GM19438 (cell line): ENCODE data around the gene ZDHHC13.

Source experiments
- ATAC-seq: cut with Tn5 transposase; IDR thresholded peaks from one replicate; pipeline ENCODE4 v1.9.1; 2021; ENCODE audit warnings: low read depth; ENCODE audit not compliant: unreplicated experiment

Gene ZDHHC13

DNA sequence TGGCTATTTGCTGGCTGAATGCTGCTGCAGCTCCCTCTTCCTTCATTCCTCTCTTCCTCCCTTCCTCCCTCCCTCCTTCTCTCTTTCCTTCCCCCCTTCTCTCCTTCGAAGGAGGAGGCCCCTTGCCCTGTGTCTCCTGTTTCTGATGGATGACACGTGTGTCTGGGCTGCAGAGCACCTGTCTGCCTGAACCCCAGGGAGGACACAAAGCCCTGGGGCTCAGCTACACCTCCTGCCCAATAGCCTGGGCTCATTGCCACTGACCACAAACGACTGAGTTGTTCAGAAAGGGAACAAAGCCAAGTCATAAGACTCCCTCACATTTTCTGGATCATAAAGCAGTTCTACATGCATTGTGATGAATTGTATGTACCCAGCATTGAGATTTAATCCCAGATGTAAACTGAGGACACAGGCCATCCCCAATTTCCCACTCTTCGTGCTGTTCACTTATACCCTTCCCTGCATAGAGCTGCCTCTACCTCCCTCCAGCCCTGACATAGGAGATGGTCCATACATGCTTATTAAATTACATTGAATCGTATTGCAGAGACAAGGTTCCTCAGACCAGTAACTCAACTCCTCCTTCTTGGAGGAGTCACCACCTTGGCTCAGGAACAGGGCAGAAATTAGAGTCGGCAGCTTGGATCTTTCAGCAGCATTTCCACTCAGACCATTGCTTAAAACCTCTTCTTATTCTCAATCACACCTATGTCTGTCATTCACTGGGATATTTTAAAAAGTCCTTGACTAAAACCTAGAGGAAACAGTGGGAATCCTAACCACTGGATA is 83.6 kb downstream of the ZDHHC13 start:
- no peak for ATAC-seq

DNA sequence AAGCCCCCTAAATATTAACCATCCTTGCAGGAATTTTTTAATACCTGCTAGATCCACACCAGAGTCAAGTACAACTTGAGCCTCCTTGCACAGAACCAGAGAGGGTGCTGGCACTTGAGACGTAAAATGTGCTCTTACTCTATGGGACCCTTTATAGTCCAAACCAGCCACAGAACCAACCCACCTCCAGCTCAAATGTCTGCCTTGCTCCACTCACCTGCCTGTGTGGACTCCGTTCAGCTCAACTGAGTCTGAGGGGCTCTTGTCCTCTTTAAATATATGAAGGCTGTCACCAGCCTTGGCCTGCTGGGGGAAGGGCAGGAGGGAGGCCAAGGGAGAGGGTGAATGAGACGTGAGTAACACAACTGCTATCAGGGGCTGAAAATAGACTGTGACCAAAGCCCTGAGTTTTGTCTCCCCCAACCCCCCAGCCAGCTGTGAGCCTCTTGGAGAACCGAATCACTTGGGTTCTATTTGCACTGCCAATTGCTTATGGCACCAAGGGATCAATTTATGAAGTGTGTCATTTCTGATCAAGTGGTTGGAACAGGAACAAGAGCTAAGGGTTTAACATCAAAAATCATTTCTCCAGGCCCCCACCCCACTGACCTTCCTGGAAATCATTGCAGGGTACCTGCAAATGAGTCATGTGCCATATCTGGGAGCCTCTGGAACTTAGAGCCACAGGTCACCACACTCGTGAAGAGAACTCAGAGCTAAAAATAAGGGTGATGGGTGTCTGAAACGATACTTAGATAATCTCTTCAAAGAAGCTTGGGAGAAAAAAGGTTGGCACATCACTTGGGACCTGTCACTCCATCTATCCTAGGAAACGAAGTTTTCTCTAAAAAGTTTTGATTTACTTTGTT is 85.0 kb downstream of the ZDHHC13 start, which contains the start of gene CSRP3:
CSRP3 (minus strand) TSS at position 247 of the 869 bp plus-strand sequence. CDS start 9,535 bp downstream, outside the sequence.
- ATAC-seq, result no peak

DNA sequence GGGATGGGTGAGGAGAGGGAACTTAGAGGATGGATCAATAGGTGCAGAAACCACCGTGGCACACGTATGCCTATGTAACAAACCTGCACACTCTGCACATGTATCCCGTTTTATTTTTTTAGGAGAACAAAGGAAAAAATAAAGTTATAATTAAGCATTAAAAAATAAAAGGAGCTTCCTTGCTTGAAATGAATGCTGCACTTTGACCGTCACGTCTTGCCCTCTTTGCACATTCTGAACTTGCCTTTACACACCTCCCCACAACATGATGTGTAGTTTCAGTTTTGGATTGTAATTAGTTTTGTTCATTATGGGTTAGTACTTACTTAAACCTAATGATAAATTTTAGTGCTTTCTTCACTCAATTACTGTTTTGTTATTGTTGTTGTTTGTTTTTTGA is 87.9 kb downstream of the ZDHHC13 start:
- ATAC-seq, result no peak

DNA sequence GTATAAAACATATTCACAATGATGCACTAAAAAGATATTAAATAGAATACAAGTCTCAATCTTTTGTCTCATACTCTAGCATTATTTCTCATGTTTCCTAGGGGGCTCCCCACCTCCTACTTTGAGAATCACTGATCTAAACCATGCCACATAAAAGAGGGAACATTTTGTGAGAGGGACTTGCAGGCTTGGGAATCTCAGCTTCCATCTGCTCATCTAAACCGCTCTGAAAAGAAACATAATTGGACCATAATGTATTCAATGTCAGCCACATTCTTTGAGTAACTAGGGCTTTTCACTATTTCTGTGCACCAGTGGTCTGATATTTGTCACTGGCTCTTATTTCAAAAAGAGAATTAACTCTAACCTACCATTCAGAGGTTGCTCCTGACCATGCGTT is 91.2 kb downstream of the ZDHHC13 start:
- ATAC-seq, result no peak

DNA sequence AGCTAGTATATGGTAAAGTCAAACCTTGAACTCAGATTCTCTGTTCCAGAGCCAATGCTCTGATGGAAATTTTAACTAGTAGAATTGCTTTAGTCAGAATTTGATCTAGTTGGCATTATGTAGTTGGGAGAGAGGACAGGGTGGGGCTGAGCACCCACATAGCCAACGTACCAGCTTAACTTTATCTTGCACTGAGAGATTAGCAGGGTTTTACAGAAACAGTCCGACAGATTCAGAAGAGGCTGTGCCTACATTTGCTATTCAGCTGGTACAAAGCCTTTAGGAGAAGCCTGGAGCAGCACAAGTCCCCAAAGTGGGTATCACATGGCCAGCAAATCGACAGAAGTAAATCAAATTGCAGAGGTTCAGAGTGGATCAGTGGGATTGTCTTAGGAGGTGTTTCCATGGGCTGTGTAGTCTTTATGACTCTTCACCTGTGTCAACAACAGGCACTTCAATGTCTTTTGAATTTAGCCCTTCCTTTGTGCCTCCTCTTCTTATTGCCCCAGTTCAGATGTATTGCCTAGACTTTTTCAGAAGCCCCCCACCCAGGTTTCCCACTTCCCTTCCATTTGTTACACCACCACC is 92.1 kb downstream of the ZDHHC13 start:
- ATAC-seq, result no peak

DNA sequence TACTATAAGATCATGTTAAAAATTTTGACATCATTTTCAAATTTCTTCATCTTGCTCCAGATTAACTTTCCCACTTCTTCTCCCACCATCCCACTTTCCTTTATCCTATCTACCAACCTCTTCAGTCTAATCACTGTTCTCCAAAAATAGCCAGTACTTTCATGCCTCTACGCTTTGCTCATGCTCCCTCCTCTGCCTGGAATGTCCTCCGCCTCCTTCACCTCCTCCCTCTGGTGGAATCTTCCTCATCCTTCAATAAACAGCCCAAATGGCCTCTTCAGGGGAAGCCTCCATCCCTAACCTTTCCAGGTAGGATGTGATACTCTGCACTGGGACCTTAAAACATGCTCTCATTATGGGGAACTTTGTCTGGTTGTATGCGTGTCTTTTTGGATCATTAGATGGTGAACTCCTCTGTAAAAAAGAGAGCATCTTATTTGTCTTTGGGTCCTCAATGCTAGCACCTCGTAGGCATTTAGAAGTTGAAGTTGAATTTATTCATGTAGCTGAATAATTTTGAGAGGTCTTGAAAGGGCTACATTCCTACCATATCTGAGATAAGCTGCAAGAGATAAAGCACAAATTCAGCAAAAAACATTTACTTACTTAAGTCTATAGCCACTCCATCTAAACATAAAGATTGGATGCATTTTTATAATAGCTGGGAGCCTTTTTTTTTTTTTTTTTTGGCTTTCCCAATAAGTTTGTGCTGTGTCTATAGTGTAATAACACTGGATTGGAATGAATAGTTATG is 92.8 kb downstream of the ZDHHC13 start:
- no peak for ATAC-seq

DNA sequence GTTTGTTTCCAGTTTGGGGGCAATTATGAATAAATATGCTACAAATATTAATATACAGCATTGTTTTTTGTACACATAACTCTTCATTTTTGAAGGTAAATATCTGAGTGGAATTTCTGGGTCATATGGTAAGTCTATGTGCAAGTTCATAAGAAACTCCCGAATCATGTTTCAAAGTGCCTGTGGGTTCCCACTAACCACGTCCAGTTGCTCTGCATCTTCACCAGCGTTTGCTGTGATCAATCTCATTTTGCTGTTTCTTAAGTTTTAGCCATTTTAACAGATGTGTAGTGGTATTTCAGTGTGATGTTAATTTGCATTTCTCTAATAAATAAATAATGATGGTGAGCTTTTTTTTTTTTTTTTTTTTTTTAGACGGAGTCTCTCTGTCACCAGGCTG is 99.1 kb downstream of the ZDHHC13 start:
- ATAC-seq, result no peak

DNA sequence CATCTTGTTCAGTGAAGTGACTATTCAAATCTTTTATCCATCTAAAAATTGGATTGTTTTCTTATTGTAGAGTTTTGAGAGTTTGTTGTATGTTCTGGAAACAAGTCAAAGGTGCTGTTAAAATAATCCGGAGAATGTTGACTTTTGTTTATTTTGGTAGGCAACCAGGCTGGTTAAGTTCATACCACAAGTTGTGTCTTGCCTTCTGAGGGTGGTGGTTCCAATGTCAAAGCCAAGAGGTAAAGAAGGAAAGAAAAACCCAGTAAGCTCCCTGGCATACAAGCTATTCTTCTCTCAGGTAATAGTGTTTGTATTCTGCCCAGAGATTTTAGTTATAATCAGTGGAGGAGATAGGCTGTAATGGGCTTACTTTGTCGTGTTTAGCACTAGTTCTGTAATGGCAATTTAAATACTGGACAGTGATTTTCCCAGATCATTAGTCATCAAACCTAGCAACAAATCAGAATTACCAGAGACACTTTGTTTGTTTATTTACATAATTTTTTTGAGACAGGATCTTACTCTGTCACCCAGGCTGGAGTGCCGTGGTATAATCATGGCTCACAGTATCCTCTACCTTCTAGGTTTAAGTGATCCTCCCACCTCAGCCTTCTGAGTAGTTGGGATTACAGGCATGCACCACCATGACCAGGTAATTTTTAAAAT is 99.9 kb downstream of the ZDHHC13 start:
- no peak for ATAC-seq

DNA sequence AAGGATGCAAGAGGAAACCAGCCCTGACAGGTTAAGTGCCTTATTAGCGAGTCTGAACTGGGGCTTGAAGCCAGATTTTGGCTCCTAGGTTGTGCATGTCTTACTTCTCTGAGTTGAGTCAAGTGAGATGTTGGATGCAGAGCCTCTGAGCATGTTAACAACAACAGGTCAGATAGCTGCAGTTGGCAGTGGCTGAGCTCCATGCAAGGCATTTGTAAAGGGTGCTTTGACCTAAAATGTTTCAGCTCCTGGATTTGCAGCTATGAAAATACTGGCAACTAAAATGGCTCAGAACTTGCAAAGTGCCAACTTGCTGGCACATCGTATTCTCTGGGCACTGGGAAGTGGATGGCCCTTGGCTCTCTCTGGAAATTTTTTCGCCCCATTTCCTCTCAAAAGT is 101.2 kb downstream of the ZDHHC13 start:
- no peak for ATAC-seq

DNA sequence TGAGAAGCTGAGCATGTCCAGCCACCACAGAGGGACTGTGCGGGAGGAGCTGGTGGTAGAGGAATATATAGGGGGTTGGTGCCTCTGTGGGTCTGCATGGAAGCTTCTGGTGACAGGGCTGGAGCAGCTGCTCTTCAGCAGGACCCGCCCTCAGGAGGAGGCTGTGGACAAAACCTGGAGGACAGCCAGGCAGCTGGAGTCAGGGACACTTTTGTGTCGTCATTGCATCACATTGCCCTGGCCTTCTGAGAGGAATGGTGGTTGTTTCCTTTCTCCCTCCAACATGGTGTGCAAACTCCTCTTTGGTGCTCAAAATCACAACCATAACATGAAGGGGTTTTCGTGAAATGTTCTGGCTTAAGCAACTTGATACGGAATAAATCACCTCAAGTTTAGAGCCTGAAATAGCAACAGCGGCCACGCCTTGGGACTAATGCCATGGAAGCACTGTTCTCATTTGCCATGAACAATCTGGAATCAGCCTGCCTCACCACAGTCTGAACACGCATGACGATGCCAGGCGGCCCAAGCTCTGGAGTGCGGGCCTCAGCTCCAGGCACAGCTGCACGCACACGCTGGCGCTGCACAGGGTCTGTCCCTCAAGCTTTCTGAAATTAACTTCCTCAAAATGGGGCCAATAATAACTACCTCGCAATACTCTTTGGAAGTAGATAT is 102.0 kb downstream of the ZDHHC13 start:
- no peak for ATAC-seq

DNA sequence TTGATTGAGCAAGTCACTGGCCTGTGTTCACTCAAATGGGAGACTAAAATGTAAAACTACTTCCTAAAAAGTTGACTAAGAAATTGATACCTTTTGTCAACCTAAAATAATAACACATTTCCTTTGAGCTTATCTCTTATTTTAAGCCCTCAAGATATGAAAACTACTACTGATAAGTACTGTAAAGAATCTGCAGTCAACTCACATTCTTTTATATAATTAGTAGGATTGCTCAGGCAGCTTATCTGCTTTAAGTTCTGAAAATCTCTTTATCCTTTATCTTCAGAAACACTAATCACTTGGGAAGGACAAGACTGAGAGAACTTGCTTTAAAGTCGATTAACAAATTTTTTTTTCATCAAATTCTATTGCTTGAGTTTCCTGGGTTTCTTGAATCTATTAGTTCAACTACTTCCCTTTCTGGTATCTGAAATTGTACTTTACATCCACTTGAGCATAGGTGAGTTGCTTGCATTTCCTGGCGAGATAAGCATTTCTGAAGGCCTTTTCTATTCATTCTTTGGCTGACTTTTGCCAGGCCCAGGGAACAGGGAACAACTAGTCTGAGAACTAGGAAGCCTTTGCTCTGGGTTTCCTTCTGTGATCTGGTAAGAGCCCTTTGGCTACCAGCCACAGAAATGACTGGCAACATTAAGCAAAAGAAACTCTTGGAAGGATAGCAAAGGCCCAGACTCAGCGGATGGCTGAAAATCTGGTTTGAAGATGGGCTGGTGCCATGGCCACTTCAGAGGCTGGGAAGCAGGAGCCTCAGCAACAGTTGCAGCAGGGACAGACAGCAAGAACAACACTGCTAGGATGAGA is 104.1 kb downstream of the ZDHHC13 start:
- no peak for ATAC-seq

DNA sequence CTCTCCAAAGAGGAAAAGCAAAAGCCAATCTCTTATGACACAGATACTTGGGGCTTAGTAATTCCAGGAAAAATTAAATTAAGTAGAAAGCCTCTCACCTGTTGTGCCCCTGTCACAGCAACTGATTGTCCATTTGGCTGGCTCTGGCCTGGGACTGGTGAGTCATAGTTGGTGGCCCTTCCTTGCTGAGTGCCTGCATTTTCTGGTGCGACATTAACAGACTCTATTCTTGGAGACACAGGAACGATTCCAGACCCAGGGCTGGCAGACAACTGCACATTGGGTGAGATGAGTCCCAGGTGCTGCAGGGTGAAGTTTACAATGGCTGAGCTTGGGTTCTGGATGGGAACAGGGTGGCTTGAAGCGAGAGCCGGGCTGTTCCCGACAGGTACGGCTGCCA is 108.2 kb downstream of the ZDHHC13 start:
- ATAC-seq, result no peak

DNA sequence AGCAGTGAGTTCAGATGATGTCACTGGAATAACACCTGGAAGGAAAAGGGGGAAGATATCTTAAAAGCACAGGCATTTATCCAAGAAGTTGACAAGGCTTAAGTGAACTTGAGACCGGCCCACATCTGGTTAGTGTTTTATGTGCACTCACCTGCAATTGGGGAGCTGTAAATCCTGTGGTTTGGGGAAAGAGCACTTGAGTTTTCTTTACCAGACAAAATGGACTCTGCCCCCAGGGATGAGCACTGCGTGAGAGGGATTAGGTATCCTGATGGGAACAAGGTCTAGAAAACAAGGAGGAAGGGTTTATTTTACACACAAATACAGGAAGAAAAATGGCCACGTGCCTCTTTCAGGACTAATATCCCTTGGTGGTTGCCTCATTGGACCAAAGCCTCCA is 108.6 kb downstream of the ZDHHC13 start:
- ATAC-seq, result no peak
